Keratinocyte (primary cell): ENCODE measurements around the gene B3GALNT1. TPM values are rescaled to one million over a fixed set of nuclear protein-coding genes. Genes with fewer than 3 reads are reported as not detected.

Experiments used
- DNase-seq: peaks from one replicate; pipeline ENCODE4 v3.0.0-alpha.2; 2011; ENCODE audit warnings: low read depth, missing footprints, low spot score
- FAIRE-seq: peaks from 2 replicates; lab custom pipeline; 2011; peaks lifted over from hg19 to GRCh38; lab: Jason Lieb, UNC
- H2AFZ ChIP-seq: 2 replicates; pipeline ENCODE4 v1.6.0; 2012; ENCODE audit warnings: low read length, control low read depth, inconsistent platforms; ENCODE audit not compliant: control insufficient read depth
- H3K27ac ChIP-seq: 2 replicates; pipeline ENCODE4 v1.5.1; 2011; ENCODE audit warnings: low read length; ENCODE audit not compliant: control insufficient read depth, insufficient read depth
- H3K27me3 ChIP-seq: 3 replicates; pipeline ENCODE4 v1.6.0; 2011; ENCODE audit warnings: low read length; ENCODE audit not compliant: control insufficient read depth, insufficient read depth; ENCODE audit errors: extremely low read depth
- H3K36me3 ChIP-seq, 2 experiments: 2 replicates in 1 of 2; 3 replicates in 1 of 2; pipeline ENCODE4 v1.5.1; 2011; ENCODE audit warnings: low read length in 2 of 2, mild to moderate bottlenecking in 1 of 2; ENCODE audit not compliant: control insufficient read depth in 2 of 2, insufficient read depth in 2 of 2; ENCODE audit errors: extremely low read depth in 1 of 2
- H3K4me1 ChIP-seq: 3 replicates; pipeline ENCODE4 v1.5.1; 2011; ENCODE audit warnings: low read length; ENCODE audit not compliant: control insufficient read depth, insufficient read depth; ENCODE audit errors: extremely low read depth
- H3K4me2 ChIP-seq: 3 replicates; pipeline ENCODE4 v1.6.0; 2011; ENCODE audit warnings: low read depth, low read length; ENCODE audit not compliant: control insufficient read depth, insufficient read depth; ENCODE audit errors: extremely low read depth
- H3K4me3 ChIP-seq, 3 experiments: fragments of 200-600 bp in 1 of 3; sonication (generic) in 1 of 3; 2 replicates in 2 of 3; 3 replicates in 1 of 3; pipeline ENCODE4 v1.5.1; 2011 to 2016; ENCODE audit warnings: low read length in 3 of 3, mild to moderate bottlenecking in 3 of 3, control low read depth in 2 of 3, inconsistent platforms in 1 of 3, low read depth in 1 of 3, mixed read lengths in 1 of 3, mixed run types in 1 of 3, moderate library complexity in 1 of 3; ENCODE audit not compliant: control insufficient read depth in 2 of 3, insufficient read depth in 2 of 3; ENCODE audit errors: extremely low read depth in 1 of 3
- H3K79me2 ChIP-seq: 2 replicates; pipeline ENCODE4 v1.6.0; 2012; ENCODE audit warnings: low read length; ENCODE audit not compliant: control insufficient read depth, insufficient read depth
- H3K9ac ChIP-seq: 3 replicates; pipeline ENCODE4 v1.6.0; 2011; ENCODE audit warnings: low read length; ENCODE audit not compliant: control insufficient read depth, insufficient read depth; ENCODE audit errors: extremely low read depth
- H3K9me1 ChIP-seq: 3 replicates; pipeline ENCODE4 v1.6.0; 2011; ENCODE audit warnings: low read length; ENCODE audit not compliant: control insufficient read depth, insufficient read depth; ENCODE audit errors: extremely low read depth
- H3K9me3 ChIP-seq: 2 replicates; pipeline ENCODE4 v1.5.1; 2012; ENCODE audit warnings: low read depth, low read length; ENCODE audit not compliant: control insufficient read depth
- H4K20me1 ChIP-seq: 3 replicates; pipeline ENCODE4 v1.6.0; 2011; ENCODE audit warnings: low read length; ENCODE audit not compliant: control insufficient read depth, insufficient read depth; ENCODE audit errors: extremely low read depth
- CTCF ChIP-seq, 3 experiments: IDR thresholded peaks in 1 of 3; conservative IDR thresholded peaks in 1 of 3; optimal IDR thresholded peaks in 1 of 3; 2 replicates in 2 of 3; 3 replicates in 1 of 3; pipeline versions ENCODE3 to v1.5.1; 2011; ENCODE audit warnings: low read length in 3 of 3, mild to moderate bottlenecking in 3 of 3, moderate library complexity in 2 of 3, control low read depth in 1 of 3, inconsistent platforms in 1 of 3; ENCODE audit not compliant: insufficient read depth in 2 of 3; ENCODE audit errors: extremely low read depth in 1 of 3
- EZH2 ChIP-seq: IDR thresholded peaks from one replicate; pipeline ENCODE4 v1.6.1; 2012; ENCODE audit warnings: inconsistent platforms, mild to moderate bottlenecking, low read length, moderate library complexity
- dilution Hi-C: fragments of 300-500 bp; cut with MboI; formaldehyde crosslinking; loops from one replicate; pipeline ENCODE4 v1.7.0; 2020; ENCODE audit warnings: low sequenced_read_pairs; ENCODE audit not compliant: extremely low pct_ligation_motif_present
- polyA plus RNA-seq, 5 experiments: library from polyadenylated mRNA; depleted of rRNA in 3 of 5; stranded (reverse) in 3 of 5; stranded (forward) in 1 of 5; unstranded in 1 of 5; fragments of >200 nt; gene quantifications; 1 replicate in 1 of 5; 2 replicates in 3 of 5; 3 replicates in 1 of 5; pipeline versions ENCODE4 v1.2.1 to v1.2.3, GENCODE V29; 2011 to 2012; ENCODE audit warnings: missing spikeins in 2 of 5, low read depth in 1 of 5, low replicate concordance in 1 of 5

Gene B3GALNT1
- polyA plus RNA-seq, 1 donor (not counting 4 experiments of a cell fraction or from before 2014, with no cell fraction given): 3.6 TPM

- Histone ChIP-seq H3K9me1 (no peaks in the 10 kb centered on the region), H3K27me3 (no peaks in the 10 kb centered on the region), H3K4me2 (no peak overlapping the region), H2AFZ (no peak overlapping the region), H3K9ac (no peak overlapping the region), H3K79me2 (no peaks in the 10 kb centered on the region), H3K4me3 (no peak overlapping the region), H4K20me1 (no peaks in the 10 kb centered on the region), H3K27ac (no peak overlapping the region), H3K4me1 (no peaks in the 10 kb centered on the region), H3K36me3 (no peaks in the 10 kb centered on the region), H3K9me3 (no peaks in the 10 kb centered on the region)
- no peak for DNase-seq
- FAIRE-seq: no peak
- TF ChIP-seq CTCF (optimal IDR thresholded peaks at IDR 0.05 in 1 of 3, IDR thresholded peaks at IDR 0.05 in 1 of 3, conservative IDR thresholded peaks at IDR 0.05 in 1 of 3; ENCODE audit: extremely low read depth in 1 of 3, insufficient read depth in 2 of 3, low read length in 3 of 3): peak; percentile 29 to 56 (median 55)
- TF ChIP-seq EZH2: no peak
- dilution Hi-C loops: no loop called here
Measured at GRCh38 chr3:161096771-161097367, 8.3 kb downstream of the B3GALNT1 start.

DNA sequence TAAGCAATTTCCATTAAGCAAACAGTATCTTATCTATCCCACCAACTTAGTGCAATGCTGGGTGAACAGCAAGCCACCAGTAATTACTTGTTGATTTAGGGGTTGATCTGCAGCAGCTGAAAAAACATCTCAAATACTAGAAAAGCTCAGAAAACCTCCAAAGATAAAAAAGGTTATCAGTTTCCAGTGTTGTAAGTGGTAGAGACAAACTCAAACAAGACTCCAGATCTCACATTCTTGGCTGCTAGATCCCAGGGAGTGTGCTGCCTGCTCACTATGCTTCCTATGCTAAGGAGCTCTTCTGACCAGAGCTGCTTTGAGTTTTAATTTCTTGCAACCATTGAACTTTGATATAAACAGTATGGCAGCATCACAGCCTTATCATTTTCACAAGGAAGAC lies 11.3 kb downstream of the B3GALNT1 start:
- Histone ChIP-seq H3K9me3 (no peaks in the 10 kb centered on the region), H3K27me3 (no peaks in the 10 kb centered on the region), H3K9me1 (no peaks in the 10 kb centered on the region), H3K9ac (no peak overlapping the region), H3K36me3 (no peaks in the 10 kb centered on the region), H3K4me3 (no peak overlapping the region), H3K79me2 (no peaks in the 10 kb centered on the region), H3K4me1 (no peaks in the 10 kb centered on the region), H4K20me1 (no peaks in the 10 kb centered on the region), H2AFZ (no peak overlapping the region), H3K27ac (no peak overlapping the region), H3K4me2 (no peak overlapping the region)
- TF ChIP-seq CTCF (optimal IDR thresholded peaks at IDR 0.05 in 1 of 3, IDR thresholded peaks at IDR 0.05 in 1 of 3, conservative IDR thresholded peaks at IDR 0.05 in 1 of 3; ENCODE audit: extremely low read depth in 1 of 3, insufficient read depth in 2 of 3, low read length in 3 of 3) (no peak), EZH2 (no peak)
- no peak for FAIRE-seq
- dilution Hi-C loops: no loop called here
- DNase-seq: no peak
